NB4 (cell line): ENCODE results near the gene GNPAT.
"Not testable (repeated sequence)": the region's sequence is repeated elsewhere in the genome, so short reads cannot be mapped to it uniquely, and the experiment has no call there.

Experiments
- MYC ChIP-seq: IDR thresholded peaks from 2 replicates; pipeline ENCODE4 v1.6.1; 2011; ENCODE audit warnings: low read depth, low read length
- POLR2A ChIP-seq: IDR thresholded peaks from 2 replicates; pipeline ENCODE4 v1.6.1; 2011; ENCODE audit warnings: mild to moderate bottlenecking; ENCODE audit not compliant: insufficient read length; ENCODE audit errors: extremely low read depth
- TF ChIP-seq, protein P1 (sequence below): IDR thresholded peaks from one replicate; pipeline ENCODE4 v1.5.1; 2012; ENCODE audit warnings: low read depth, low read length

- TF ChIP-seq, protein P1, sequence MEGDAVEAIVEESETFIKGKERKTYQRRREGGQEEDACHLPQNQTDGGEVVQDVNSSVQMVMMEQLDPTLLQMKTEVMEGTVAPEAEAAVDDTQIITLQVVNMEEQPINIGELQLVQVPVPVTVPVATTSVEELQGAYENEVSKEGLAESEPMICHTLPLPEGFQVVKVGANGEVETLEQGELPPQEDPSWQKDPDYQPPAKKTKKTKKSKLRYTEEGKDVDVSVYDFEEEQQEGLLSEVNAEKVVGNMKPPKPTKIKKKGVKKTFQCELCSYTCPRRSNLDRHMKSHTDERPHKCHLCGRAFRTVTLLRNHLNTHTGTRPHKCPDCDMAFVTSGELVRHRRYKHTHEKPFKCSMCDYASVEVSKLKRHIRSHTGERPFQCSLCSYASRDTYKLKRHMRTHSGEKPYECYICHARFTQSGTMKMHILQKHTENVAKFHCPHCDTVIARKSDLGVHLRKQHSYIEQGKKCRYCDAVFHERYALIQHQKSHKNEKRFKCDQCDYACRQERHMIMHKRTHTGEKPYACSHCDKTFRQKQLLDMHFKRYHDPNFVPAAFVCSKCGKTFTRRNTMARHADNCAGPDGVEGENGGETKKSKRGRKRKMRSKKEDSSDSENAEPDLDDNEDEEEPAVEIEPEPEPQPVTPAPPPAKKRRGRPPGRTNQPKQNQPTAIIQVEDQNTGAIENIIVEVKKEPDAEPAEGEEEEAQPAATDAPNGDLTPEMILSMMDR = not testable (repeated sequence)
- TF ChIP-seq MYC, POLR2A: not testable (repeated sequence)
Measured at GRCh38 chr1:231212301-231212700, 28.7 kb upstream of the GNPAT start.
